ENCODE results near the gene EEF2KMT. TPM values are rescaled to one million over a fixed set of nuclear protein-coding genes. Genes with fewer than 3 reads are reported as not detected.
"Not testable (repeated sequence)": the region's sequence is repeated elsewhere in the genome, so short reads cannot be mapped to it uniquely, and the experiment has no call there.

Gene EEF2KMT
- total RNA-seq, 4 donors from 2014 or later: 10.0 to 15.6 (median 13.7) TPM

DNA sequence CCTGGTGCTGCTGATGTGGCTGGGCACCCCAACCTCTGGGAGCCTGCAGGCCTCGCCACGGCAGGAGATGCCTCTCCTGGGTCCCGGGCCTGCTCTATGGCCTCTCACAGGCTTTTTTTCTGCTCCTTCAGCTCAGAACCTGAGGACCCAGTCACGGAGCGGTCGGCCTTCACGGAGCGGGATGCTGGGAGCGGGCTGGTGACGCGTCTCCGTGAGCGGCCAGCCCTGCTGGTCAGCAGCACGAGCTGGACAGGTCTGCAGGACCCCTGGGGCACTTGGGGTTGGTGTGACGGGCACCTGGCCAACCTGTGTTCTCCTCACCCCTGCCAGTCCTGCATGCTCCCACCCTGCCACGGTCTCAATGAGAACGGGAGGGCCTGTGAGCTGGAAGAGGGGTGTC, 19.0 kb downstream of the EEF2KMT start:
- H3K36me3 ChIP-seq: peaks cover 33 to 100% (median 88%) of the 10 kb centered on the region in 4 donors
- TF ChIP-seq POLR2A (IDR thresholded peaks at IDR 0.05; ENCODE audit: low read depth) (no peak), POLR2AphosphoS5 (IDR thresholded peaks at IDR 0.05) (no peak), EP300 (IDR thresholded peaks at IDR 0.05) (no peak)
- TF ChIP-seq, protein P1, sequence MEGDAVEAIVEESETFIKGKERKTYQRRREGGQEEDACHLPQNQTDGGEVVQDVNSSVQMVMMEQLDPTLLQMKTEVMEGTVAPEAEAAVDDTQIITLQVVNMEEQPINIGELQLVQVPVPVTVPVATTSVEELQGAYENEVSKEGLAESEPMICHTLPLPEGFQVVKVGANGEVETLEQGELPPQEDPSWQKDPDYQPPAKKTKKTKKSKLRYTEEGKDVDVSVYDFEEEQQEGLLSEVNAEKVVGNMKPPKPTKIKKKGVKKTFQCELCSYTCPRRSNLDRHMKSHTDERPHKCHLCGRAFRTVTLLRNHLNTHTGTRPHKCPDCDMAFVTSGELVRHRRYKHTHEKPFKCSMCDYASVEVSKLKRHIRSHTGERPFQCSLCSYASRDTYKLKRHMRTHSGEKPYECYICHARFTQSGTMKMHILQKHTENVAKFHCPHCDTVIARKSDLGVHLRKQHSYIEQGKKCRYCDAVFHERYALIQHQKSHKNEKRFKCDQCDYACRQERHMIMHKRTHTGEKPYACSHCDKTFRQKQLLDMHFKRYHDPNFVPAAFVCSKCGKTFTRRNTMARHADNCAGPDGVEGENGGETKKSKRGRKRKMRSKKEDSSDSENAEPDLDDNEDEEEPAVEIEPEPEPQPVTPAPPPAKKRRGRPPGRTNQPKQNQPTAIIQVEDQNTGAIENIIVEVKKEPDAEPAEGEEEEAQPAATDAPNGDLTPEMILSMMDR (IDR thresholded peaks at IDR 0.05): no peak

DNA sequence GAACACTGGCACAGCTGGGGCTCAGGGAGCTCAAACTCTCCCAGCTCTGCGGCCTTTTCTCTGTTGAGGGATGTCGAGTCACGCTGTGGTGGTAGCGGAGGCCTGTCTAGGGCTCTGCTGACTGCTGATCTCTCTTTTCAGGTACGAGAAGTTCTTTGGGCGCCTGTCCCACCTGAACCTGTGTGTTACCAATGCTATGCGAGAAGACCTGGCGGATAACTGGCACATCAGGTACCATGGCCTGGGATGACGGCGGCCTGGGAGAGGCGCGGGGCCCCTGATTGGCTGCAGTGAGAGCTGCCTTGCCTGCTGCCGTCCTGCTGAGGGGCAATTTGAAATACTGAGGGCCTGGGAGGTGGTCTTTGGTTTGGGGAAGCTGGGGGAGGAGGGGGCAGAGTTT, 20.3 kb downstream of the EEF2KMT start:
- WGBS: 96% methylated on average over 9 of the region's 13 CpGs
- Histone ChIP-seq H3K27me3 (no peaks in the 10 kb centered on the region), H3K27ac (replicated peaks in 1 of 4) (no peak overlapping the region), H3K9me3 (no peaks in the 10 kb centered on the region), H3K36me3 (peaks cover 27 to 89% (median 74%) of the 10 kb centered on the region in 4 donors), H3K4me3 (no peak overlapping the region), H3K4me1 (peaks cover 0 to 10% (median 6%) of the 10 kb centered on the region in 4 donors)
- intact Hi-C loops (cut with DNase I): loop anchor here (10.0 kb wide), 1 partner anchor 113 kb away; no protein-coding TSS in a partner anchor
- no peak for DNase-seq (ENCODE audit: extremely low spot score)
- no peak for TF ChIP-seq POLR2A (IDR thresholded peaks at IDR 0.05; ENCODE audit: low read depth)
- TF ChIP-seq EP300 (IDR thresholded peaks at IDR 0.05): no peak
- TF ChIP-seq, protein P1 (IDR thresholded peaks at IDR 0.05): no peak
- TF ChIP-seq POLR2AphosphoS5 (IDR thresholded peaks at IDR 0.05): no peak

More for the DNA sequence above, 19.0 kb downstream of the EEF2KMT start:
- DNase-seq (ENCODE audit: extremely low spot score): no peak
- H3K4me3 ChIP-seq: no peak overlapping the region
- no peaks in the 10 kb centered on the region for H3K4me1 ChIP-seq
- H3K9me3 ChIP-seq: no peaks in the 10 kb centered on the region
- H3K27me3 ChIP-seq: no peaks in the 10 kb centered on the region
- no peak overlapping the region for H3K27ac ChIP-seq (replicated peaks in 1 of 4)
- intact Hi-C loops (cut with DNase I): loop anchor here (10.0 kb wide), 1 partner anchor 114 kb away; no protein-coding TSS in a partner anchor
- 92% methylated on average over 17 of the region's 17 CpGs for WGBS

DNA sequence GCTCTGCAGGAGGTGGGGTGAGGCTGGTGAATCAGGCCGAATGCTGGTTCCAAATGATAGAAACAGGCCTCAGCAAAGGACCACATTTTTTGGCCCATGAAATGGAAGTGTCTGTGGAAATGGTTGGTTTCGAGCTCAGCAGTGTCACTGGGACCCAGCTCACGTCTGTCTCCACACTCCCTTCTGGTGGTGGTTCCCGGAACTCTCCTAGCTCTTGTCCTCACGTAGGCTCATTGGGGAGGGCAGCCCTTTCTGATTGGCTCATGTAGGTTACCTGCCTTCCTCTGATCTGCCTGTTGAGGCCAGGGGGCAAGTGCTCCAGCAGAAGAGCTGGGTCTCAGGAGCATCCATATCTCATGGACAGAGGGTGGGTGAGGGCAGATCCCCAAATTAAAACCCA, 22.0 kb downstream of the EEF2KMT start:
- intact Hi-C loops (cut with DNase I): loop anchor here (10.0 kb wide), 1 partner anchor 111 kb away; no protein-coding TSS in a partner anchor
- H3K36me3 ChIP-seq: peaks cover 27 to 73% (median 59%) of the 10 kb centered on the region in 4 donors
- TF ChIP-seq, protein P1 (IDR thresholded peaks at IDR 0.05): no peak
- no peak for TF ChIP-seq POLR2AphosphoS5 (IDR thresholded peaks at IDR 0.05)
- no peak for TF ChIP-seq EP300 (IDR thresholded peaks at IDR 0.05)
- TF ChIP-seq POLR2A (IDR thresholded peaks at IDR 0.05; ENCODE audit: low read depth): no peak
- H3K27ac ChIP-seq (replicated peaks in 1 of 4): no peak overlapping the region
- no peak overlapping the region for H3K4me3 ChIP-seq
- 93% methylated on average over 3 of the region's 5 CpGs for WGBS
- no peaks in the 10 kb centered on the region for H3K9me3 ChIP-seq
- H3K27me3 ChIP-seq: no peaks in the 10 kb centered on the region
- H3K4me1 ChIP-seq: peaks cover 5 to 23% (median 17%) of the 10 kb centered on the region in 4 donors
- DNase-seq (ENCODE audit: extremely low spot score): no peak

DNA sequence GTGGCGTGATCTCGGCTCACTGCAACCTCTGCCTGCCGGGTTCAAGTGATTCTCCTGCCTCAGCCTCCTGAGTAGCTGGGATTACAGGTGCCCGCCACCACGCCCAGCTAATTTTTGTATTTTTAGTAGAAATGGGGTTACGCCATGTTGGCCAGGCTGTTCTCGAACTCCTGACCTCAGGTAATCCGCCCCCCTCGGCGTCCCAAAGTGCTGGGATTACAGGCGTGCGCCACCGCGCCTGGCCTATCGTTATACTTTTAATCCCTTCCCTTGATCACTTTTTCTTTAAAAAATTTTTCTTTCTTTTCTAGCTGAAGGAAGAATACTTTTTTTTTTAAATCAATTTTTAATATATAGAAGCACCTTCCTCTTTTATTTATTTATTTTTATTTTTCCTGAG, 23.8 kb downstream of the EEF2KMT start:
- not testable (repeated sequence) for H3K4me3 ChIP-seq; H3K27me3 ChIP-seq; DNase-seq (ENCODE audit: extremely low spot score); H3K27ac ChIP-seq (replicated peaks in 1 of 4); H3K9me3 ChIP-seq
- peaks cover 27 to 54% (median 45%) of the 10 kb centered on the region in 4 donors for H3K36me3 ChIP-seq
- intact Hi-C loops (cut with DNase I): loop anchor here (10.0 kb wide), 1 partner anchor 109 kb away; no protein-coding TSS in a partner anchor
- H3K4me1 ChIP-seq: peaks cover 5 to 23% (median 17%) of the 10 kb centered on the region in 4 donors
- WGBS: 92% methylated on average over 15 of the region's 15 CpGs

- Histone ChIP-seq H3K27me3 (no peaks in the 10 kb centered on the region), H3K36me3 (peaks cover 27 to 49% (median 39%) of the 10 kb centered on the region in 4 donors), H3K4me1 (peaks cover 5 to 23% (median 17%) of the 10 kb centered on the region in 4 donors), H3K4me3 (no peak overlapping the region), H3K9me3 (no peaks in the 10 kb centered on the region), H3K27ac (replicated peaks in 1 of 4) (no peak overlapping the region)
- no peak for DNase-seq (ENCODE audit: extremely low spot score)
- intact Hi-C loops (cut with DNase I): loop anchor here (10.0 kb wide), 1 partner anchor 108 kb away; no protein-coding TSS in a partner anchor
- WGBS: 87% methylated on average over 2 of the region's 2 CpGs
- TF ChIP-seq EP300 (IDR thresholded peaks at IDR 0.05): no peak
- TF ChIP-seq, protein P1 (IDR thresholded peaks at IDR 0.05): no peak
- no peak for TF ChIP-seq POLR2A (IDR thresholded peaks at IDR 0.05; ENCODE audit: low read depth)
- no peak for TF ChIP-seq POLR2AphosphoS5 (IDR thresholded peaks at IDR 0.05)
These were observed 24.3 kb downstream of the EEF2KMT start for GRCh38 chr16:5073279-5073629.
